SH-SY5Y (cell line): Measurements from ENCODE around the gene DCLK1.

ENCODE experiments used
- GATA2 ChIP-seq: IDR thresholded peaks from 2 replicates; pipeline ENCODE4 v1.6.1; 2011; ENCODE audit warnings: mild to moderate bottlenecking, low read depth, low read length
- GATA3 ChIP-seq: IDR thresholded peaks from 2 replicates; pipeline ENCODE4 v1.6.1; 2011; ENCODE audit warnings: low read depth, mild to moderate bottlenecking, low read length, moderate library complexity

DNA sequence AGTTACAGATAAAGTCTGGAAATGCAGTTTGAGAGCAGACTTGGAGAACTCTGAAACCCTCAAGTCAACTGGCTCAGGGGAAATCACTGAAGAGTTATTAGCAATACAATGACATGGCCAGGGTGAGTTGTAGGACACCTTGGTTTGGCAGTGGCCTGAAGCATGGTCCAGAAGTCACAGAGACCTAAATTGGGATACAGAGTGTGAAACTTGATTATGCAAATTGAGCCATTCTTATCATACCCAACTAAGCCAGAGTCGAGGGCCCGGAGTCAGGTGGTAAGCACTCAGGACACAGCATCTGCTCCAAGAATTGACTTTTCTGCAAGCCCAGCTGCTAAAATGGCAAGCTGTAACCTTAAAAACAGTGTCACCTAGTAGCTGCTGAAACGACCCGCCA, 224.5 kb downstream of the DCLK1 start:
- TF ChIP-seq GATA2: no peak
- TF ChIP-seq GATA3: no peak
